HG02840 (cell line): ENCODE results near the gene TRMO.

Source experiments
- ATAC-seq: cut with Tn5 transposase; IDR thresholded peaks from one replicate; pipeline ENCODE4 v1.9.1; 2021; ENCODE audit warnings: mild to moderate bottlenecking, moderate library complexity, moderate number of reproducible peaks; ENCODE audit not compliant: unreplicated experiment, low FRiP score

The TRMO gene

GRCh38 chr9:97940233-97940632 lies 17.9 kb upstream of the TRMO start:
- ATAC-seq: no peak

- no peak for ATAC-seq
Measured at GRCh38 chr9:97938081-97938644, 15.9 kb upstream of the TRMO start, which contains the start of gene HEMGN. Gene HEMGN (minus strand): TSS chr9:97938172. CDS start chr9:97938136, 36 bp downstream.

GRCh38 chr9:97936998-97937397 lies 14.7 kb upstream of the TRMO start:
- no peak for ATAC-seq

GRCh38 chr9:97935276-97935675 lies 13.0 kb upstream of the TRMO start:
- ATAC-seq: no peak

GRCh38 chr9:97934321-97935115 lies 12.2 kb upstream of the TRMO start:
- no peak for ATAC-seq

- no peak for ATAC-seq
Measured at GRCh38 chr9:97933297-97933998, 11.1 kb upstream of the TRMO start.

GRCh38 chr9:97930972-97931371 lies 8.7 kb upstream of the TRMO start:
- ATAC-seq: no peak

GRCh38 chr9:97928986-97929604 lies 6.8 kb upstream of the TRMO start:
- no peak for ATAC-seq

GRCh38 chr9:97925497-97926334 lies 3.4 kb upstream of the TRMO start:
- ATAC-seq: no peak

GRCh38 chr9:97924386-97924785 lies 2.1 kb upstream of the TRMO start:
- ATAC-seq: no peak

GRCh38 chr9:97923529-97924108 lies 1.3 kb upstream of the TRMO start:
- no peak for ATAC-seq

- no peak for ATAC-seq
Measured at GRCh38 chr9:97919217-97919813, 3.0 kb downstream of the TRMO start.

- ATAC-seq: no peak
Measured at GRCh38 chr9:97918611-97919010, 3.7 kb downstream of the TRMO start.

- no peak for ATAC-seq
Measured at GRCh38 chr9:97911970-97912369, 10.3 kb downstream of the TRMO start.

- no peak for ATAC-seq
Measured at GRCh38 chr9:97911528-97911927, 10.8 kb downstream of the TRMO start.

- no peak for ATAC-seq
Measured at GRCh38 chr9:97910357-97910756, 11.9 kb downstream of the TRMO start.

- ATAC-seq: no peak
Measured at GRCh38 chr9:97908705-97909104, 13.6 kb downstream of the TRMO start.

GRCh38 chr9:97907632-97908031 lies 14.7 kb downstream of the TRMO start:
- ATAC-seq: no peak

- no peak for ATAC-seq
Measured at GRCh38 chr9:97907046-97907445, 15.3 kb downstream of the TRMO start.
